HG02588 (cell line): ENCODE data around the gene CSMD2.
A peak's percentile ranks its signal among the peaks of the same experiment; 100 is the strongest.
"Not testable (repeated sequence)": the region's sequence is repeated elsewhere in the genome, so short reads cannot be mapped to it uniquely, and the experiment has no call there.

Experiments used
- ATAC-seq: cut with Tn5 transposase; IDR thresholded peaks from one replicate; pipeline ENCODE4 v1.9.1; 2021; ENCODE audit warnings: mild to moderate bottlenecking, moderate library complexity; ENCODE audit not compliant: unreplicated experiment

Gene CSMD2

GRCh38 chr1:33517596-33518250 lies 647.3 kb downstream of the CSMD2 start:
- no peak for ATAC-seq

GRCh38 chr1:33516891-33517567 lies 648.0 kb downstream of the CSMD2 start:
- ATAC-seq, result no peak

GRCh38 chr1:33516428-33516827 lies 648.6 kb downstream of the CSMD2 start:
- no peak for ATAC-seq

GRCh38 chr1:33515607-33516006 lies 649.4 kb downstream of the CSMD2 start:
- ATAC-seq, result no peak

GRCh38 chr1:33515112-33515511 lies 649.9 kb downstream of the CSMD2 start:
- no peak for ATAC-seq

GRCh38 chr1:33512226-33513011 lies 652.6 kb downstream of the CSMD2 start:
- ATAC-seq, result no peak

- ATAC-seq, result not testable (repeated sequence)
Measured at GRCh38 chr1:33509276-33509675, 655.8 kb downstream of the CSMD2 start.

- ATAC-seq, result no peak
Measured at GRCh38 chr1:33508151-33508550, 656.9 kb downstream of the CSMD2 start.

GRCh38 chr1:33507661-33508060 lies 657.4 kb downstream of the CSMD2 start:
- no peak for ATAC-seq

- no peak for ATAC-seq
Measured at GRCh38 chr1:33503506-33503905, 661.5 kb downstream of the CSMD2 start.

GRCh38 chr1:33502726-33503125 lies 662.3 kb downstream of the CSMD2 start:
- ATAC-seq, result no peak

GRCh38 chr1:33501774-33502173 lies 663.3 kb downstream of the CSMD2 start:
- ATAC-seq, result no peak

- ATAC-seq, result no peak
Measured at GRCh38 chr1:33501309-33501708, 663.7 kb downstream of the CSMD2 start.

- ATAC-seq, result no peak
Measured at GRCh38 chr1:33500547-33500946, 664.5 kb downstream of the CSMD2 start.

GRCh38 chr1:33497410-33497809 lies 667.6 kb downstream of the CSMD2 start:
- ATAC-seq, result no peak

- no peak for ATAC-seq
Measured at GRCh38 chr1:33494929-33495328, 670.1 kb downstream of the CSMD2 start.

GRCh38 chr1:33488624-33489023 lies 676.4 kb downstream of the CSMD2 start:
- no peak for ATAC-seq

- no peak for ATAC-seq
Measured at GRCh38 chr1:33482412-33482811, 682.6 kb downstream of the CSMD2 start.

GRCh38 chr1:33477451-33477850 lies 687.6 kb downstream of the CSMD2 start:
- ATAC-seq, result no peak

- no peak for ATAC-seq
Measured at GRCh38 chr1:33473900-33474299, 691.1 kb downstream of the CSMD2 start.

- peak; percentile 88 for ATAC-seq
Measured at GRCh38 chr1:33472269-33472980, 692.6 kb downstream of the CSMD2 start, which contains the start of gene ZSCAN20. Gene ZSCAN20 (plus strand): TSS chr1:33472645. CDS start chr1:33479289, 6,644 bp downstream.
